GM23338 (cell line): Measurements from ENCODE around the gene SURF1. TPM values are rescaled to one million over a fixed set of nuclear protein-coding genes. Genes with fewer than 3 reads are reported as not detected.

Source experiments
- ATAC-seq: fragments of 200-7000 bp; cut with Tn5 transposase; 3 replicates; pipeline ENCODE4 v1.9.1; 2020
- DNase-seq: peaks from one replicate; pipeline ENCODE4 v3.0.0-alpha.2; 2015; ENCODE audit warnings: low spot score
- H2AFZ ChIP-seq: fragments of 200-600 bp; sonication (generic); 2 replicates; pipeline ENCODE4 v1.8.0; 2016; ENCODE audit warnings: antibody characterized with exemption, mild to moderate bottlenecking, moderate library complexity
- H3F3A ChIP-seq: fragments of 200-600 bp; sonication (generic); replicated peaks from 2 replicates; pipeline ENCODE4 v1.8.0; 2017; ENCODE audit warnings: antibody characterized with exemption, mixed run types, low read depth
- H3K27ac ChIP-seq: fragments of 200-600 bp; sonication (generic); 2 replicates; pipeline ENCODE4 v1.6.1; 2016; ENCODE audit warnings: low read depth
- H3K27me3 ChIP-seq: fragments of 200-600 bp; sonication (generic); 2 replicates; pipeline ENCODE4 v1.8.0; 2016; ENCODE audit warnings: mild to moderate bottlenecking, mixed run types, moderate library complexity; ENCODE audit not compliant: insufficient read depth
- H3K36me3 ChIP-seq: fragments of 200-600 bp; sonication (generic); 2 replicates; pipeline ENCODE4 v1.8.0; 2016; ENCODE audit warnings: mild to moderate bottlenecking; ENCODE audit not compliant: insufficient read depth
- H3K4me1 ChIP-seq: fragments of 200-600 bp; sonication (generic); 2 replicates; pipeline ENCODE4 v1.8.0; 2016; ENCODE audit warnings: mild to moderate bottlenecking, moderate library complexity; ENCODE audit not compliant: insufficient read depth
- H3K4me2 ChIP-seq: fragments of 200-600 bp; sonication (generic); 2 replicates; pipeline ENCODE4 v1.7.1; 2017; ENCODE audit warnings: mixed run types
- H3K4me3 ChIP-seq: fragments of 200-600 bp; sonication (generic); 2 replicates; pipeline ENCODE4 v1.6.1; 2016; ENCODE audit warnings: mixed run types
- H3K79me2 ChIP-seq: fragments of 200-600 bp; sonication (generic); replicated peaks from 2 replicates; pipeline ENCODE4 v1.8.0; 2017; ENCODE audit warnings: mild to moderate bottlenecking; ENCODE audit not compliant: insufficient read depth
- H3K9me2 ChIP-seq: fragments of 200-600 bp; sonication (generic); 2 replicates; pipeline ENCODE4 v1.8.0; 2017; ENCODE audit not compliant: insufficient read depth
- H4K20me1 ChIP-seq: fragments of 200-600 bp; sonication (generic); replicated peaks from 2 replicates; pipeline ENCODE4 v1.8.0; 2017; ENCODE audit warnings: mild to moderate bottlenecking; ENCODE audit not compliant: insufficient read depth
- H3K27ac Mint-ChIP-seq: 2 replicates; pipeline ENCODE4 v1.8.0; 2020; ENCODE audit warnings: inconsistent platforms, mild to moderate bottlenecking, moderate library complexity, mixed read lengths
- H3K27me3 Mint-ChIP-seq: 3 replicates; pipeline ENCODE4 v1.8.0; 2022; ENCODE audit warnings: low read depth, mild to moderate bottlenecking, moderate library complexity, mixed read lengths, inconsistent platforms; ENCODE audit not compliant: insufficient read depth, poor library complexity
- H3K36me3 Mint-ChIP-seq: 3 replicates; pipeline ENCODE4 v1.8.0; 2021; ENCODE audit warnings: low read depth, mild to moderate bottlenecking, inconsistent platforms, moderate library complexity, mixed read lengths
- H3K4me1 Mint-ChIP-seq: 3 replicates; pipeline ENCODE4 v1.8.0; 2020; ENCODE audit warnings: mild to moderate bottlenecking, inconsistent platforms, mixed read lengths
- H3K4me3 Mint-ChIP-seq: 3 replicates; pipeline ENCODE4 v1.8.0; 2021; ENCODE audit warnings: moderate library complexity, mild to moderate bottlenecking, inconsistent platforms, mixed read lengths
- H3K9me3 Mint-ChIP-seq: 3 replicates; pipeline ENCODE4 v1.8.0; 2020; ENCODE audit warnings: moderate library complexity, mild to moderate bottlenecking, inconsistent platforms, mixed read lengths
- CREB1 ChIP-seq: fragments of 250-450 bp; sonication (Bioruptor Pico); IDR thresholded peaks from 2 replicates; pipeline ENCODE4 v1.5.0; 2020; ENCODE audit warnings: low read depth, mild to moderate bottlenecking, moderate library complexity
- CTCF ChIP-seq, 2 experiments: fragments of 200-600 bp in 1 of 2; sonication (generic) in 1 of 2; conservative IDR thresholded peaks; 2 replicates each; pipeline versions ENCODE4 v1.5.1 to v1.6.1; 2016 to 2017; ENCODE audit warnings: antibody characterized with exemption in 2 of 2, low read depth in 2 of 2, mild to moderate bottlenecking in 2 of 2, moderate library complexity in 1 of 2
- ETS1 ChIP-seq: IDR thresholded peaks from 2 replicates; pipeline ENCODE4 v1.6.1; 2016; ENCODE audit warnings: antibody characterized with exemption
- EZH2 ChIP-seq: fragments of 200-600 bp; sonication (generic); IDR thresholded peaks from one replicate; pipeline ENCODE4 v1.8.0; 2017; ENCODE audit warnings: antibody characterized with exemption, mild to moderate bottlenecking, low read depth; ENCODE audit not compliant: unreplicated experiment
- EZH2phosphoT487 ChIP-seq: fragments of 200-600 bp; sonication (generic); IDR thresholded peaks from one replicate; pipeline ENCODE4 v1.8.1; 2018; ENCODE audit warnings: antibody characterized with exemption; ENCODE audit not compliant: unreplicated experiment
- JUNB ChIP-seq: IDR thresholded peaks from one replicate; pipeline ENCODE4 v1.6.1; 2016; ENCODE audit warnings: antibody characterized with exemption; ENCODE audit not compliant: unreplicated experiment
- NANOG ChIP-seq: IDR thresholded peaks from 2 replicates; pipeline ENCODE4 v1.6.1; 2016; ENCODE audit warnings: antibody characterized with exemption, borderline replicate concordance
- POLR2AphosphoS5 ChIP-seq: IDR thresholded peaks from 2 replicates; pipeline ENCODE4 v1.6.1; 2016; ENCODE audit warnings: antibody characterized with exemption, low read depth
- REST ChIP-seq: IDR thresholded peaks from one replicate; pipeline ENCODE4 v1.6.1; 2018; ENCODE audit warnings: antibody characterized with exemption; ENCODE audit not compliant: unreplicated experiment
- STAT1 ChIP-seq: IDR thresholded peaks from one replicate; pipeline ENCODE4 v1.6.1; 2016; ENCODE audit warnings: antibody characterized with exemption; ENCODE audit not compliant: unreplicated experiment
- ZNF114 ChIP-seq: fragments of 250-450 bp; sonication (Bioruptor Pico); IDR thresholded peaks from 2 replicates; pipeline ENCODE4 v1.5.0; 2020; ENCODE audit warnings: mild to moderate bottlenecking, moderate library complexity
- ZNF331 ChIP-seq: fragments of 250-450 bp; sonication (Bioruptor Pico); IDR thresholded peaks from 2 replicates; pipeline ENCODE4 v1.5.0; 2020; ENCODE audit warnings: low read depth, mild to moderate bottlenecking, moderate library complexity
- polyA plus RNA-seq: library from polyadenylated mRNA; unstranded; fragments of >200 nt; fragmentation: Nextera tagmentation; extraction: Ambion mirVana; gene quantifications from 2 replicates; pipeline ENCODE4 v1.2.1, GENCODE V29; 2016
- total RNA-seq: library from RNA; depleted of rRNA; stranded (reverse); fragments of >200 nt; shearing (Covaris generic); gene quantifications from 2 replicates; pipeline ENCODE4 v1.2.3, GENCODE V29; 2014

The SURF1 gene
- total and polyA plus RNA-seq, 2 experiments from 2014 or later = 39.1 to 52.6 TPM

GRCh38 chr9:133374612-133375115 is 18.4 kb upstream of the SURF1 start:
- ATAC-seq (no peak), DNase-seq (no peak)
- Mint-ChIP-seq H3K36me3 (peaks cover 34% of the 10 kb centered on the region), H3K27ac (peak overlapping the region; percentile 12; the same call in 1 of the 2 replicates), H3K4me3 (peak overlapping the region; percentile 98), H3K9me3 (peaks cover 14% of the 10 kb centered on the region; the same call in 2 of the 3 replicates), H3K27me3 (peaks cover 29% of the 10 kb centered on the region), H3K4me1 (peaks cover 18% of the 10 kb centered on the region)
- Histone ChIP-seq H3K9me2 (no peaks in the 10 kb centered on the region), H3K79me2 (peaks cover 59% of the 10 kb centered on the region), H4K20me1 (peaks cover 46% of the 10 kb centered on the region), H3K27ac (no peak overlapping the region), H3F3A (no peaks in the 10 kb centered on the region), H3K4me2 (peak overlapping the region; percentile 90), H2AFZ (no peak overlapping the region), H3K4me1 (peaks cover 10% of the 10 kb centered on the region; the same call in 1 of the 2 replicates), H3K27me3 (peaks cover 13% of the 10 kb centered on the region), H3K4me3 (peak overlapping the region; percentile 98), H3K36me3 (peaks cover 7% of the 10 kb centered on the region; the same call in 1 of the 2 replicates)
- TF ChIP-seq NANOG (no peak), STAT1 (no peak), ZNF114 (CRISPR knock-in tag) (no peak), ZNF331 (CRISPR knock-in tag) (no peak), REST (no peak), POLR2AphosphoS5 (no peak), JUNB (no peak), EZH2 (no peak), EZH2phosphoT487 (no peak), ETS1 (no peak)

GRCh38 chr9:133372144-133372543 is 15.9 kb upstream of the SURF1 start:
- H4K20me1 ChIP-seq = peaks cover 69% of the 10 kb centered on the region
- peaks cover 10% of the 10 kb centered on the region; the same call in 1 of the 2 replicates for H3K4me1 ChIP-seq
- Mint-ChIP-seq H3K27me3 (peaks cover 17% of the 10 kb centered on the region), H3K4me3 (no peak overlapping the region), H3K27ac (no peak overlapping the region), H3K9me3 (peaks cover 4% of the 10 kb centered on the region; the same call in 2 of the 3 replicates), H3K36me3 (peaks cover 42% of the 10 kb centered on the region), H3K4me1 (peaks cover 18% of the 10 kb centered on the region)
- no peak overlapping the region for H2AFZ ChIP-seq
- peaks cover 6% of the 10 kb centered on the region for H3K27me3 ChIP-seq
- H3K79me2 ChIP-seq = peaks cover 81% of the 10 kb centered on the region
- H3K36me3 ChIP-seq = peaks cover 7% of the 10 kb centered on the region; the same call in 1 of the 2 replicates
- H3K4me2 ChIP-seq = no peak overlapping the region
- no peak overlapping the region for H3K27ac ChIP-seq
- DNase-seq = no peak
- H3K9me2 ChIP-seq = no peaks in the 10 kb centered on the region
- H3K4me3 ChIP-seq = no peak overlapping the region
- no peaks in the 10 kb centered on the region for H3F3A ChIP-seq
- ATAC-seq = no peak
- TF ChIP-seq REST = no peak
- TF ChIP-seq EZH2phosphoT487 = no peak
- no peak for TF ChIP-seq STAT1
- TF ChIP-seq ZNF331 (CRISPR knock-in tag) = no peak
- no peak for TF ChIP-seq EZH2
- TF ChIP-seq POLR2AphosphoS5 = no peak
- no peak for TF ChIP-seq CREB1 (CRISPR knock-in tag)
- TF ChIP-seq JUNB = no peak
- no peak for TF ChIP-seq NANOG
- TF ChIP-seq ZNF114 (CRISPR knock-in tag) = no peak
- no peak for TF ChIP-seq CTCF (conservative IDR thresholded peaks at IDR 0.05; ENCODE audit: low read depth in 2 of 2)
- no peak for TF ChIP-seq ETS1
